Measurements from ENCODE around the gene PAX2.

The PAX2 gene

DNA sequence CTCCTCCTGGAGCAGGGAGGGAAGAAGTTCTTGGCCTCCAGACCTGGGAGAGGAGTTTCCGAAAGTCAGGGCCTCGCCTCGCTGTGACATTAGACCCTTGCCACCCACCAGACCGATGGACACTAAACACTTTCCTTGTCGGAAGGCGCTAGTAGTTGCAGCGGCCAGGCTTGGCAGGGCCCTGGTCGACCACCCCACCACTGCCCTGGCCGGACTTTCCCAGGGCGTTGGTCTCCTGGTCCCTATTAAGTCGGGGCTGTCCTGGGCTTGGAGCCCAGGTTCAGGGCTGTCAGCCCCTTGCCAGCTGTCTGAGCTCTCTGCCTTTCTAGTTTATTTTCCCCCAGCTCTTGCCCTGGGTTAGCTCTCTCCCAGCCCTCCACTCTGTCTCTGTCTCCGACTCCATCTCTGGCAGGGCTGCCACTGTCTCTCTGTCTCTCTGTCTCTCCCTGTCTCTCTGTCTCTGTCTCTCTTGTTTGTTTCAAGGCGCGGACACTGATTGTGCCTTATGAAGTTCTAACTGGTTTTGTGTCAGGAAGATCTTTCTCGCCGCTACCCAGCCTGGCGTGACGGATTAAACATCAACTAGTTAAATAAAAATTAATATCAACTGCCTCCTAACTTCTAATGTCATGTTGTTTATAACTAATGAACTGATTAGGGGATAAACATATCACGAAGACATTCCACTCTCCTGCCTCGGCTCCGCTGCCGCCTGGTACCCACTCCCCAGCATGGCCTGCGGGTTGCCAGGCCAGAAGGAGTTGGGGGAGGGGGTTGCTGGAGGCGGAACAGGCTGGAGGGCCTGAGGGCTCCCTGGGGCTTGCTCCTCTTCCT is 13.8 kb upstream of the PAX2 start:
- H3K27ac Mint-ChIP-seq, result no peak overlapping the region
- H3K4me1 Mint-ChIP-seq (ENCODE audit: low read depth), result peaks cover 15% of the 10 kb centered on the region
- H3K36me3 Mint-ChIP-seq (ENCODE audit: low read depth), result peaks cover 3% of the 10 kb centered on the region
- no peaks in the 10 kb centered on the region for H3K9me3 Mint-ChIP-seq
- H3K4me3 Mint-ChIP-seq, result peak overlapping the region; percentile 5
- peaks cover 95% of the 10 kb centered on the region for H3K27me3 Mint-ChIP-seq (ENCODE audit: low read depth)

DNA sequence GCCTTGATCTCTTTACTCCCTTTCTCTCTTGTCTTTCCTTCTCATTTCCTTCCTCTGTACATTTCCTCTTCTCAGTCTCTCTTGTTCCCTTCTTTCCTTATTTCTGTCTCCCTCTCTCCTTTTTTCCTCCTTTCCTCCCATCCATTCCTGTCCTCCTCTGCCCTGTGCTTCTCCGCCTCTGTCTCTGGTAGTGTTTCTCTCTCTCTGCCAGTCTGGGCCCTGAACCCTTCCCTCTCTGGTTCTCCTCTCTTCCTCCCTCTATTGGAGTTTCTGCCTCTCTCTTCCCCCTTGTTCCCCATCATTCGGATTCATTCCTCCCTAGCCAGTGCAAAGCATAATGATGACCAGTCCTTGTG is 13.2 kb upstream of the PAX2 start:
- Mint-ChIP-seq H3K4me1 (ENCODE audit: low read depth) (peaks cover 18% of the 10 kb centered on the region), H3K27me3 (ENCODE audit: low read depth) (peaks cover 97% of the 10 kb centered on the region), H3K9me3 (no peaks in the 10 kb centered on the region), H3K4me3 (no peak overlapping the region), H3K27ac (no peak overlapping the region), H3K36me3 (ENCODE audit: low read depth) (peaks cover 3% of the 10 kb centered on the region)

DNA sequence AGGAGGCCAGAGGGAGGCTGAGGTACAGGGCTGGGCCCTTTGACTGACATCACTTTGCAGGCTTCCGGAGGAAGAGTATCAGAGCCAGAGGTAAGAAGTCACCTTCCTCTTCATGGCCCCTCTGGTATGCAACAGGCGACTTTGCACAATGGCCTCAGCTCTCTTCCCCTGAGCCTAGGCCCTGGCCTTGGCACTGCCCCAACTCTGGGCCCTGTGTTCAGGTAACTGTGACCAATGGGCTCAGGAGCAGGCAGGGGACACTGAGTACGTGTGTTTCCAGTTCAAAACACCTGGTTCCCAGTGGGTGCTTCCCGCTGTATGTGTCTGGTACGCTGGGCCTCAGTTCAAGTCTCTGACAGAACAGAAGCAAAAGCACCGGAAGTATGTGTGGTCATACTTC is 12.1 kb upstream of the PAX2 start:
- Mint-ChIP-seq H3K27ac (no peak overlapping the region), H3K4me1 (ENCODE audit: low read depth) (peaks cover 24% of the 10 kb centered on the region), H3K36me3 (ENCODE audit: low read depth) (peaks cover 3% of the 10 kb centered on the region), H3K4me3 (no peak overlapping the region), H3K9me3 (no peaks in the 10 kb centered on the region), H3K27me3 (ENCODE audit: low read depth) (peaks cover 97% of the 10 kb centered on the region)

DNA sequence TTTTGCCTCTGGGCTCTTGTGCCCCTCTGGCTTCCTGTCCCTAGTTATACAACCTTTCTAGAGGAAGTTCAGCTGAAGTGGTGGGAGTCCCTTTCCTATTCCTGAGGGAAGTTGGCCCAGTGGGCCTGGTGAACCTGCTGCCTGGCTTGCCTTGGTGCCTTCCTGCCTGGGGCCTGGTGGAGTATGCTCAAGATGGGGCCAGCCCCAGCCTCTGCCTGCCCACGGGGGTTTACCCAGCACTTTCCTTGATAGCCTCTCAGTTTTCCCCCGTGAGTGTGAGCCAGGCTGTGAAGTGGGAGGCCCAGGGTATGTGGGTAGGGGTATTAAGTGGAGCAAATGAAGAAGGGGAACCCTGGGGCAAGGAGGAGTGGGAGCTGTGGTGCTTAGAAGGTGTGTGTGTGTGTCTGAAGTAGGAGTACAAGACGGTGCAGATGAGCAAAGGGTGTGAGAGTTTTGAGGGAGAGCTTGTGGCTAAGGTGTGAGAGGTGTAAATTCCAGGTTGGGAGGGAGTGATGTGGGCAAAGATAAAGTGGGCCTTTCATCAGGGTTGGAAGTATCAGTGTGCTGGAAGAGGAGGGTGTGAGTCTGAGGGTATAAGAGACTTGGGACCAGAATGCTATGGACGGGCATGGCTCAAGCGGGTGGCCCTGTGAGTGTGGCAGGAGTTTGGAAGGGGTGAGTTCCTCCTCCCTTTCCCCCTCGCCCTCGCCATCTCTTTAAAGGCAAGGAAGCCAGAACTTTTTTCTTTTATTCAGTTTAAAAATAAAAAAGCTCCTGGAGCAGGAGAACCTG is 10.9 kb upstream of the PAX2 start:
- no peaks in the 10 kb centered on the region for H3K9me3 Mint-ChIP-seq
- H3K27ac Mint-ChIP-seq, result no peak overlapping the region
- peaks cover 97% of the 10 kb centered on the region for H3K27me3 Mint-ChIP-seq (ENCODE audit: low read depth)
- H3K4me3 Mint-ChIP-seq, result no peak overlapping the region
- H3K36me3 Mint-ChIP-seq (ENCODE audit: low read depth), result peaks cover 3% of the 10 kb centered on the region
- H3K4me1 Mint-ChIP-seq (ENCODE audit: low read depth), result peaks cover 24% of the 10 kb centered on the region

DNA sequence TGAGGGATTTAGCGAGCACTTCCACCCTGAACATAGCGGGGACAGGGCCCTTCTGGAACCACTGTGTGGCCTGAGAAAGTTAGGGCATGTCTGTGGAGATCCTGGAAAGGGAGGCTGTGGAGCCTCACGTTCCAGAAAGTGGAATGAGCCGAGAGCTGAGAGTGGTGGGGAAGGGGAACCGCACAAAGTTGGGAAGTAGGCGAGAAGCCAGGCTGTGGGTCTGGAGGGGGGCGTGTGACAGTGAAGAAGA is 10.4 kb upstream of the PAX2 start:
- Mint-ChIP-seq H3K4me1 (ENCODE audit: low read depth) (peaks cover 24% of the 10 kb centered on the region), H3K9me3 (no peaks in the 10 kb centered on the region), H3K36me3 (ENCODE audit: low read depth) (peaks cover 3% of the 10 kb centered on the region), H3K27ac (no peak overlapping the region), H3K27me3 (ENCODE audit: low read depth) (peaks cover 97% of the 10 kb centered on the region), H3K4me3 (no peak overlapping the region)

DNA sequence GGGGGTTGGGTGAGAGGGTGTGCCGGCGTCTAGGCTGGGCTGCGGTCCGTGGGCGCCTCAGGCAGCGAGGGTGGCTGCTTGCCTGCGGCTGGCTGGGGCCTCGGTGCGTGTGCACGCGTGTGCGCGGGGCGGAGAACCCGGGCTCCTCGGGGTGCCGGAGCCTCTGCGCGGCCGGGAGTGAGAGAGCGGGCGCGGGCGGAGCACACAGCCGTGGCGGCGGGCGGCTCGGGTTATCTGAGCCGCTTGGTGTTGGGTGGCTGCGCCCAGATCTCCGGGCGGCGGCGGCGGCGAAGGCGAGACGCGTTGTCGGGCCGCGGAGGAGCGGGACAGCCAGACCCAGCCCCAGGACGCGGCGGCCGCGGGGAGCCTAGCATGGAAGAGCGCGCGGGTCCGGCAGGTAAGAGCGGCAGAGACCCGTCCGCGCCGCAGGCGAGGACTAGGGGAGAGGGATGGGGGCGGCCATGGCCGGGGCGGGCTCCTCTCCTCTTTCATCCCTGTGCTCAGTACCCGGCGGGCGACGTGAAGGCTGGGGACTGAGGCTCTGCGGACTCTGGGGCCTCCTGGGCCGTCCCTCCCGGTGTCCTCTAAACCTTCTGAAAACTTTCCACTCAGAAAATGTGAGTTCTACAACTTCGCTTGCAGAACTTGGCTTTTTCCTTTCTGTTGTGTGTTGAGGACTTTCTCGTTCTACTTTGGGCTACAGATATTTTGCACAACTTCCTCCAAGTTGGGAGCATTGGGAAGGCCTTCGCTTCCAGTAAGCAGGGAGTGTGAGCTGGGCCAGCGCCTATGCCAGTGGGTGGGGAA is 9.8 kb upstream of the PAX2 start:
- Mint-ChIP-seq H3K27ac (no peak overlapping the region), H3K27me3 (ENCODE audit: low read depth) (peaks cover 97% of the 10 kb centered on the region), H3K36me3 (ENCODE audit: low read depth) (peaks cover 3% of the 10 kb centered on the region), H3K9me3 (no peaks in the 10 kb centered on the region), H3K4me3 (no peak overlapping the region), H3K4me1 (ENCODE audit: low read depth) (peaks cover 22% of the 10 kb centered on the region)

DNA sequence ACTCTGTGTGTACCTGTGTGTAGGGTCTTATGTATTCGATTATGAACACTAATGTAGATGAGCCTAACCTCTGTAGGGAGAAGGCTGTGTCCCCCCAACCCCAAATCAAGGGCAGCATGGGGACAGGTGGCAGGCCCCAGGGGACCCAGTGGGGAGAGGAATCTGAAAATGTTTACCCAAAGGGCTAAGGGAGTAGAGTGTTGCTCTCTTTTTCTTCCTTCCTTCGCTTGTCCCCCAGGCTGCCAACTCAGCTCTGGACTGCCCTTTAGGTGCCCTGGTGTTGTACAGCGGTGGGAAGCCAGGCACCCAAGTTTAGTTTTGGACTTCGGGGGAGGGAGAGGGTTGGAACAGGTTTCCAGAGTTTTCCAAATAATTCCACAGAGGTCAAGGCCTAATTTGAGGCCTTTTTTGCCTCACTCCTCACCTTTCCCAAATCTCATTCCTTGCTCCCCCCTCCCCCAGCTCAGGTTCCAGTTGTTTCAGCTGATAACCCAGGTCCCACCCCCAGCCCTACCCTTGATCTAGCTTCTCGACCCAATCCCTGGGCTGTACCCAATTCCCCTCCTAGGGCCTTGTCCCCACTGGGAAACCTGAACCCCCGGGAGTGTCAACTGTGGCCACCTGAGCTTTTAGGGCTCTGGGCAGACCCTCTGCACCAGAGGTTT is 9.1 kb upstream of the PAX2 start:
- Mint-ChIP-seq H3K9me3 (no peaks in the 10 kb centered on the region), H3K4me1 (ENCODE audit: low read depth) (peaks cover 20% of the 10 kb centered on the region), H3K27me3 (ENCODE audit: low read depth) (peaks cover 97% of the 10 kb centered on the region), H3K27ac (no peak overlapping the region), H3K4me3 (no peak overlapping the region), H3K36me3 (ENCODE audit: low read depth) (peaks cover 3% of the 10 kb centered on the region)

DNA sequence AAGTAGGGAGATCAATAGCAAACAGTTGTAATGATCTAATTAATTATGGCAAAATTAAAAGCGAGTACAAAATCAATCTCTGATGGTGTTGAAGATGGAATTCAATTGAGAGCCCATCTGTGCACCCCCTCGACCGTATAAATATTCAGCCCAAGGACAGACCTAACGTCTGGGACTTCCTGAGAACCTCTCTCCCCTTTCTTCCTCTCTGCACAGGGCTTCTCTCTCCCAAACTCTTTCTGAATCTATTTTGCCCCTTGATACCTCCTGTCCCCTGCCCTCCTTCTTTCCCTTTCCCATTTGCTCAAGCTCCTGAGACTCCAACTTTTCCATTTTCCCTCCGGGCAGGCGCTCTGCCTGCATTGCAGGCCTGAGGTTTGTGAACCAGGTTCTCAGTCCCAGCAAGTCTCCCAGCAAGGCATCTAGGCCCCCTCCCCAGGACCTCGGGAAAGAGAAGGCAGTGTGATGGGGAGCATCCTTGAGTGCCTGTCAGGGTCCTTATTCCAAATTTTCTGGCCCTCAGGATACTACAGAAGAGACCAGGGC is 8.5 kb upstream of the PAX2 start:
- H3K4me3 Mint-ChIP-seq, result no peak overlapping the region
- H3K27me3 Mint-ChIP-seq (ENCODE audit: low read depth), result peaks cover 97% of the 10 kb centered on the region
- H3K4me1 Mint-ChIP-seq (ENCODE audit: low read depth), result peaks cover 17% of the 10 kb centered on the region
- no peaks in the 10 kb centered on the region for H3K9me3 Mint-ChIP-seq
- H3K36me3 Mint-ChIP-seq (ENCODE audit: low read depth), result peaks cover 3% of the 10 kb centered on the region
- no peak overlapping the region for H3K27ac Mint-ChIP-seq

DNA sequence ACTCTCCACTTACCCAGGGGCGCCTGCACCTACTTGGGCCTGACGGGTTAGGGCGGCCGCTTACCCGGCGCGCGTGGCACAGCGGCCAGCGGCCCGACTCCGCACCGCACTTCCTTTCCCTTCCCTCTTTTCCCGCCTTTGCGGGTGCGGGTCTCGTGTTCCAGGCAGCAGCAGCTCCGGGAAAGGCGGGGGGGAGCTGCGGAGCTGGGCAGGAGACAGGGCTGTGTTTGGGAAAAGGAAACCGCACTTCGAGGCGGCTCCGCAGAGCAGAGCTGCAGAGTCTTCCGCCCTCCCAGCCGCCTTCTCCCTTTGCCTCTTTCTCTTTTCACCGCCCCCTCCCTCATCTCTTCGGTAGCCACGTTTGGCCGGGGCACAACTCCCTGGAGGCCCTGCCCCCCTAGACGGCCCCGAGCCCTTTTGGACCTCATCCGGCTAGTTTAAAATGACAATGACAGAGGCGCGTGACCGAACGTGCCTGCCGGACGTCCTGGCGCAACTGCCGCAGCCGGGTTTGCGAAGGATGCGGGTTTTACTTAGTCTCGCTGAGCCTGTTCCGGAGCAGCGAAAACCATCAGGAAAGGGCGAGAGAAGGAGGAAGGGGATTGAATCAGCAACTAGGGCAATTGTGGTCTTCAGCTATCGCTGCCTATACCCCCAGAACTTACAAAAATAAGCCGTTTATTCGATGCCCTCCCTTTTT is 7.9 kb upstream of the PAX2 start:
- peaks cover 97% of the 10 kb centered on the region for H3K27me3 Mint-ChIP-seq (ENCODE audit: low read depth)
- H3K4me3 Mint-ChIP-seq, result peak overlapping the region; percentile 79
- no peak overlapping the region for H3K27ac Mint-ChIP-seq
- H3K9me3 Mint-ChIP-seq, result no peaks in the 10 kb centered on the region
- peaks cover 17% of the 10 kb centered on the region for H3K4me1 Mint-ChIP-seq (ENCODE audit: low read depth)
- H3K36me3 Mint-ChIP-seq (ENCODE audit: low read depth), result peaks cover 3% of the 10 kb centered on the region

DNA sequence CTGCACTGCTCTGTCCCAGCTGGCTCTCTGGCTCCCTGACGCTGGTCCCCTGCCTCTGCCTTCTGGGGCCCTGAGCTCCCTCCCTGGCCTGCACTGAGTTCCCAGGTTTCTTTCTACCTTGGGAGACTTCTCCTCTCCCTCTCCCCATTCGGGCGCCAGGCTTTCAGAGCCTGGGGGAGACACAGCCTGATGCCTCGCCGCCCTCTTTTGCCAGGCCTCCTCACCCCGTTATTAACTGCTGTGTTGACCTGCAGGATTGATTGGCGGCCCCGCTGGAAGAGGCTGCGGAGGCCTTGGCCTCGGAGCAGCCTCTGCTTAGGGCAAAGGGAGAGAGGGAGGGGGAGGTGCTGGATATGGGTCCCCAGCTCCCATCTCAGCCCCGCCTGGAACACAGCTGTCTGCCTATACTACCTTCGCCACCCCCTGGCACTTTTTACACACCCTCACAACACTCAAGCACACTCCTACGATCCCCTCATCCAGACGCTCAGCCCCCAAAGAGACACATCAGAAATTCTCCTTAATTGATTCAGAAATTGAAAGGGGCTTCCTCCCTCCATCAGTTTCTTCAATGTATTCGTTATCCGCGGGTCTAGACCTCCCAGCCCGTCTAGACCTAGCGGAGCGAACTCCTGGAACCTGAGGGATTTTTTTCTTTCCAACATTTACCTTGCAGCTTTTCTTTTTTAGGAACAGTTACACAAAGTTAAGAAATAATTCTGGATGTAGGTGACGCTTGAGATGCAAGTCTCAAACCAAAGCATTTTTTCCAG is 7.1 kb upstream of the PAX2 start:
- H3K4me3 Mint-ChIP-seq, result peak overlapping the region; percentile 33
- H3K9me3 Mint-ChIP-seq, result no peaks in the 10 kb centered on the region
- H3K36me3 Mint-ChIP-seq (ENCODE audit: low read depth), result peaks cover 3% of the 10 kb centered on the region
- H3K27ac Mint-ChIP-seq, result no peak overlapping the region
- H3K27me3 Mint-ChIP-seq (ENCODE audit: low read depth), result peaks cover 97% of the 10 kb centered on the region
- H3K4me1 Mint-ChIP-seq (ENCODE audit: low read depth), result peaks cover 17% of the 10 kb centered on the region

DNA sequence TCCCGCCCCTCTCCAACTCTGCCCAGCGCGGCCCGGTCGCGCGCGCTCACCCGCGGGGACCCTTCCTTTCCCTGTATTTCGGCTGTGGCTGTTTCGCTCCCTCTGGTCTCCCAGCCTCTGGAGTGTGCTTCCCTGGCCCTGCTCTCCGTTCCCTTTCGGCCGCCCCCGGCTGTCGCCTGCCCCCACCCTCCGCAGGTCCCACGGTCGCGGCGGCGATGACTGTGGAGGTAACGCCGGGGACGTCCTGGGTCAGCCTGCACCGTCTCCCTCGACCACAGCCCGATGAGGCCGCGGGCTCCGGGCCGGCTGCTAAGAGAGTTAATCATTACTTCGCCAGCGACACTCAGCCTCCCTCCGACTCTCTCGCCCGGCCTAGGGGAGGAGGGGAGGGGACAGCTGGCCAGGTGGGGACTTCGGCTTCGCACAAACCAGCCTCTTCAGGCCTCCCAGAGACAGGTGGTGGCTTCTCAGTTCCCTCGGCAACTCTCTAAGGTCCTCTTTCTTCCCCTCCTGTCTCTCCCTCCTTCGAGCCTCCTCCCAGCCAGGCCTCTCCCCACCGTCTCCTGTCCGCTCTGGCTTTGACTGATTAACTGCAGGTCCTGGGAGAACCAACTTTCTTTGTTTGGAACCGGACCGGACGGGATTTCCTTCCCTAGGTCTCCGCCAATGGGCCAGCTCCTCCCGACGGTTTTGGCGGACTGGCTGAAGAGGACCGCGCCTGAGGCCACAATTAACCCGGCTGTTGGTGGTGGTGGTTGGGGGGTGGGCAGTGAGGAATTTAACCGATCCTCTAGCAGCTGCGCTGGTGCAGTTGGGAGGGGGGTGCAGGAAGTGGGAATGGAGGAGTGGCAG is 5.6 kb upstream of the PAX2 start:
- no peak overlapping the region for H3K27ac Mint-ChIP-seq

DNA sequence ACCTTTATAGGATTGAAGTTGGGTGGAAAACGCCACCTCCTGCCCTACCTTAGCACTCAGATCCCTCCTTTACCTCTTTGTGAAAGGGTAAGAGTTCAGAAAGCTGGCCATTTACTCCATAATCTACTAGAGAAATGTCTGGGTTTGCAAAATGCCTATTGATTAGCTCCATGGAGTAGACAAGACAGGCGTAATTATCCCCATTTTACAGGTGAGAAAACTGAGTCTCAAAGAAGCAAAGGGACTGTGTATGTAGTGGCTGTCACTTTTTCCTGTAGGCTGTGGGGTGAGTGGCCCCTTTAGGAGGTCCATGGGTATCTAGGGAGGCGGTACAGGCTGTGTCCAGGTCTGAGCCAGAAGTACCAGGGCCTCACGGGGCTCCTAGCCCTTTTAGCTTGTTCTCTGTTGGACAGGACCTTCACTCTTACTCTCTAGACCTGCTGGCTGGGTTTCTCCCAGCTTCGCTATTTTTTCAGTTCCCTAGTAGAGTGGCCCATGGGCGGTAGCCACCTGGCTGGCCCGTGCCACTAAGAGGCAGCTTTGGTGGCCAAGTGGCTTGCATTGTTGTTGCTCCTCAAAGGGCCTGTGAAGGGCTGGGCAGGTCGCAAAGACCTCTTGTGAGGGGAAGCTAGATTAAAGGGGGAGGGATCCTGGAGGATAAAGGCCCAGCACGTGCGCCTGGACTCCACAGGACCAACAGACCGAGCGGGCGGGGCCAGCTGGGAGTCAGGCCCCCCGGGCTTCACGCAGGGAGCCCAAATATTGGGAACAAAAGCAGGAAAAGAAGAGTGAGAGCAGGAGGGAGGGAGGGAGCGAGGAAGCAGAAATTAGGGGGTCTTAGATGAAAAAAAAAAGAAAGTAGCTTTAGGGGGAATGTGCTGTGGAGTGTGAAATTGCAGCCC is 4.7 kb upstream of the PAX2 start:
- Mint-ChIP-seq H3K4me1 (ENCODE audit: low read depth) (peaks cover 14% of the 10 kb centered on the region), H3K9me3 (no peaks in the 10 kb centered on the region), H3K27ac (no peak overlapping the region), H3K4me3 (no peak overlapping the region), H3K27me3 (ENCODE audit: low read depth) (peaks cover 96% of the 10 kb centered on the region), H3K36me3 (ENCODE audit: low read depth) (no peaks in the 10 kb centered on the region)

More for the DNA sequence above, 5.6 kb upstream of the PAX2 start:
- Mint-ChIP-seq H3K9me3 (no peaks in the 10 kb centered on the region), H3K4me1 (ENCODE audit: low read depth) (peaks cover 17% of the 10 kb centered on the region), H3K27me3 (ENCODE audit: low read depth) (peaks cover 97% of the 10 kb centered on the region), H3K4me3 (no peak overlapping the region), H3K36me3 (ENCODE audit: low read depth) (peaks cover under 1% of the 10 kb centered on the region)
